GM21723 (cell line): Measurements from ENCODE around the gene ARMH2.

ENCODE experiments used
- ATAC-seq: cut with Tn5 transposase; IDR thresholded peaks from one replicate; pipeline ENCODE4 v1.9.1; 2021; ENCODE audit warnings: mild to moderate bottlenecking, moderate library complexity; ENCODE audit not compliant: unreplicated experiment

Gene ARMH2

GRCh38 chr6:24821860-24822444, 23.2 kb upstream of the ARMH2 start:
- ATAC-seq = no peak

- ATAC-seq = no peak
These were observed 19.6 kb upstream of the ARMH2 start for GRCh38 chr6:24818346-24818745.

- no peak for ATAC-seq
These were observed 11.0 kb upstream of the ARMH2 start for GRCh38 chr6:24809728-24810127.

GRCh38 chr6:24807584-24807983, 8.9 kb upstream of the ARMH2 start:
- no peak for ATAC-seq

- no peak for ATAC-seq
These were observed 3.7 kb upstream of the ARMH2 start for GRCh38 chr6:24802271-24803059.

GRCh38 chr6:24799541-24799915, 811 bp upstream of the ARMH2 start:
- ATAC-seq = no peak

GRCh38 chr6:24797596-24798216, 1.0 kb downstream of the ARMH2 start:
- ATAC-seq = no peak

GRCh38 chr6:24796616-24797290, 2.0 kb downstream of the ARMH2 start:
- ATAC-seq = no peak

- ATAC-seq = no peak
These were observed 3.6 kb downstream of the ARMH2 start for GRCh38 chr6:24795106-24795505.

GRCh38 chr6:24788031-24788665, 10.6 kb downstream of the ARMH2 start:
- ATAC-seq = no peak

GRCh38 chr6:24780206-24780605, 18.5 kb downstream of the ARMH2 start:
- ATAC-seq = no peak

GRCh38 chr6:24779416-24780016, 19.2 kb downstream of the ARMH2 start:
- no peak for ATAC-seq

- no peak for ATAC-seq
These were observed 19.8 kb downstream of the ARMH2 start for GRCh38 chr6:24778878-24779277.

GRCh38 chr6:24778121-24778520, 20.6 kb downstream of the ARMH2 start:
- ATAC-seq = no peak

- no peak for ATAC-seq
These were observed 21.5 kb downstream of the ARMH2 start for GRCh38 chr6:24777227-24777626.

- peak; percentile 21 for ATAC-seq
These were observed 23.1 kb downstream of the ARMH2 start for GRCh38 chr6:24775520-24776058.

- peak; percentile 91 for ATAC-seq
These were observed 23.8 kb downstream of the ARMH2 start, which contains the start of gene GMNN for GRCh38 chr6:24774696-24775519. TSS of gene GMNN (plus strand) at chr6:24774937. CDS start at chr6:24777247, 2,310 bp downstream.

GRCh38 chr6:24768361-24768760, 30.4 kb downstream of the ARMH2 start:
- ATAC-seq = no peak

- peak; percentile 72 for ATAC-seq
These were observed 31.8 kb downstream of the ARMH2 start for GRCh38 chr6:24766680-24767462.
